GM23338 (cell line): ENCODE results near the gene ATP2A3. TPM values are rescaled to one million over a fixed set of nuclear protein-coding genes. Genes with fewer than 3 reads are reported as not detected.

Experiments used
- ATAC-seq: fragments of 200-7000 bp; cut with Tn5 transposase; 3 replicates; pipeline ENCODE4 v1.9.1; 2020
- DNase-seq: peaks from one replicate; pipeline ENCODE4 v3.0.0-alpha.2; 2015; ENCODE audit warnings: low spot score
- H2AFZ ChIP-seq: fragments of 200-600 bp; sonication (generic); 2 replicates; pipeline ENCODE4 v1.8.0; 2016; ENCODE audit warnings: antibody characterized with exemption, mild to moderate bottlenecking, moderate library complexity
- H3F3A ChIP-seq: fragments of 200-600 bp; sonication (generic); replicated peaks from 2 replicates; pipeline ENCODE4 v1.8.0; 2017; ENCODE audit warnings: antibody characterized with exemption, mixed run types, low read depth
- H3K27ac ChIP-seq: fragments of 200-600 bp; sonication (generic); 2 replicates; pipeline ENCODE4 v1.6.1; 2016; ENCODE audit warnings: low read depth
- H3K27me3 ChIP-seq: fragments of 200-600 bp; sonication (generic); 2 replicates; pipeline ENCODE4 v1.8.0; 2016; ENCODE audit warnings: mild to moderate bottlenecking, mixed run types, moderate library complexity; ENCODE audit not compliant: insufficient read depth
- H3K36me3 ChIP-seq: fragments of 200-600 bp; sonication (generic); 2 replicates; pipeline ENCODE4 v1.8.0; 2016; ENCODE audit warnings: mild to moderate bottlenecking; ENCODE audit not compliant: insufficient read depth
- H3K4me1 ChIP-seq: fragments of 200-600 bp; sonication (generic); 2 replicates; pipeline ENCODE4 v1.8.0; 2016; ENCODE audit warnings: mild to moderate bottlenecking, moderate library complexity; ENCODE audit not compliant: insufficient read depth
- H3K4me2 ChIP-seq: fragments of 200-600 bp; sonication (generic); 2 replicates; pipeline ENCODE4 v1.7.1; 2017; ENCODE audit warnings: mixed run types
- H3K4me3 ChIP-seq: fragments of 200-600 bp; sonication (generic); 2 replicates; pipeline ENCODE4 v1.6.1; 2016; ENCODE audit warnings: mixed run types
- H3K79me2 ChIP-seq: fragments of 200-600 bp; sonication (generic); replicated peaks from 2 replicates; pipeline ENCODE4 v1.8.0; 2017; ENCODE audit warnings: mild to moderate bottlenecking; ENCODE audit not compliant: insufficient read depth
- H3K9me2 ChIP-seq: fragments of 200-600 bp; sonication (generic); 2 replicates; pipeline ENCODE4 v1.8.0; 2017; ENCODE audit not compliant: insufficient read depth
- H4K20me1 ChIP-seq: fragments of 200-600 bp; sonication (generic); replicated peaks from 2 replicates; pipeline ENCODE4 v1.8.0; 2017; ENCODE audit warnings: mild to moderate bottlenecking; ENCODE audit not compliant: insufficient read depth
- H3K27ac Mint-ChIP-seq: 2 replicates; pipeline ENCODE4 v1.8.0; 2020; ENCODE audit warnings: inconsistent platforms, mild to moderate bottlenecking, moderate library complexity, mixed read lengths
- H3K27me3 Mint-ChIP-seq: 3 replicates; pipeline ENCODE4 v1.8.0; 2022; ENCODE audit warnings: low read depth, mild to moderate bottlenecking, moderate library complexity, mixed read lengths, inconsistent platforms; ENCODE audit not compliant: insufficient read depth, poor library complexity
- H3K36me3 Mint-ChIP-seq: 3 replicates; pipeline ENCODE4 v1.8.0; 2021; ENCODE audit warnings: low read depth, mild to moderate bottlenecking, inconsistent platforms, moderate library complexity, mixed read lengths
- H3K4me1 Mint-ChIP-seq: 3 replicates; pipeline ENCODE4 v1.8.0; 2020; ENCODE audit warnings: mild to moderate bottlenecking, inconsistent platforms, mixed read lengths
- H3K4me3 Mint-ChIP-seq: 3 replicates; pipeline ENCODE4 v1.8.0; 2021; ENCODE audit warnings: moderate library complexity, mild to moderate bottlenecking, inconsistent platforms, mixed read lengths
- H3K9me3 Mint-ChIP-seq: 3 replicates; pipeline ENCODE4 v1.8.0; 2020; ENCODE audit warnings: moderate library complexity, mild to moderate bottlenecking, inconsistent platforms, mixed read lengths
- CREB1 ChIP-seq: fragments of 250-450 bp; sonication (Bioruptor Pico); IDR thresholded peaks from 2 replicates; pipeline ENCODE4 v1.5.0; 2020; ENCODE audit warnings: low read depth, mild to moderate bottlenecking, moderate library complexity
- EZH2 ChIP-seq: fragments of 200-600 bp; sonication (generic); IDR thresholded peaks from one replicate; pipeline ENCODE4 v1.8.0; 2017; ENCODE audit warnings: antibody characterized with exemption, mild to moderate bottlenecking, low read depth; ENCODE audit not compliant: unreplicated experiment
- EZH2phosphoT487 ChIP-seq: fragments of 200-600 bp; sonication (generic); IDR thresholded peaks from one replicate; pipeline ENCODE4 v1.8.1; 2018; ENCODE audit warnings: antibody characterized with exemption; ENCODE audit not compliant: unreplicated experiment
- JUNB ChIP-seq: IDR thresholded peaks from one replicate; pipeline ENCODE4 v1.6.1; 2016; ENCODE audit warnings: antibody characterized with exemption; ENCODE audit not compliant: unreplicated experiment
- NANOG ChIP-seq: IDR thresholded peaks from 2 replicates; pipeline ENCODE4 v1.6.1; 2016; ENCODE audit warnings: antibody characterized with exemption, borderline replicate concordance
- POLR2AphosphoS5 ChIP-seq: IDR thresholded peaks from 2 replicates; pipeline ENCODE4 v1.6.1; 2016; ENCODE audit warnings: antibody characterized with exemption, low read depth
- REST ChIP-seq: IDR thresholded peaks from one replicate; pipeline ENCODE4 v1.6.1; 2018; ENCODE audit warnings: antibody characterized with exemption; ENCODE audit not compliant: unreplicated experiment
- STAT1 ChIP-seq: IDR thresholded peaks from one replicate; pipeline ENCODE4 v1.6.1; 2016; ENCODE audit warnings: antibody characterized with exemption; ENCODE audit not compliant: unreplicated experiment
- ZNF114 ChIP-seq: fragments of 250-450 bp; sonication (Bioruptor Pico); IDR thresholded peaks from 2 replicates; pipeline ENCODE4 v1.5.0; 2020; ENCODE audit warnings: mild to moderate bottlenecking, moderate library complexity
- ZNF331 ChIP-seq: fragments of 250-450 bp; sonication (Bioruptor Pico); IDR thresholded peaks from 2 replicates; pipeline ENCODE4 v1.5.0; 2020; ENCODE audit warnings: low read depth, mild to moderate bottlenecking, moderate library complexity
- polyA plus RNA-seq: library from polyadenylated mRNA; unstranded; fragments of >200 nt; fragmentation: Nextera tagmentation; extraction: Ambion mirVana; gene quantifications from 2 replicates; pipeline ENCODE4 v1.2.1, GENCODE V29; 2016
- total RNA-seq: library from RNA; depleted of rRNA; stranded (reverse); fragments of >200 nt; shearing (Covaris generic); gene quantifications from 2 replicates; pipeline ENCODE4 v1.2.3, GENCODE V29; 2014
- TF ChIP-seq, protein P1 (sequence below): IDR thresholded peaks from 2 replicates; pipeline ENCODE4 v1.6.1; 2016; ENCODE audit warnings: antibody characterized with exemption
- TF ChIP-seq, protein P2 (sequence below): fragments of 250-450 bp; sonication (Bioruptor Pico); IDR thresholded peaks from 2 replicates; pipeline ENCODE4 v1.5.0; 2020; ENCODE audit warnings: mild to moderate bottlenecking, moderate library complexity
- TF ChIP-seq, protein P3 (sequence below), 2 experiments: fragments of 200-600 bp in 1 of 2; sonication (generic) in 1 of 2; conservative IDR thresholded peaks; 2 replicates each; pipeline versions ENCODE4 v1.5.1 to v1.6.1; 2016 to 2017; ENCODE audit warnings: antibody characterized with exemption in 2 of 2, low read depth in 2 of 2, mild to moderate bottlenecking in 2 of 2, moderate library complexity in 1 of 2

ATP2A3 gene
- total and polyA plus RNA-seq, 2 experiments from 2014 or later: 9.6 to 35.2 TPM

DNA sequence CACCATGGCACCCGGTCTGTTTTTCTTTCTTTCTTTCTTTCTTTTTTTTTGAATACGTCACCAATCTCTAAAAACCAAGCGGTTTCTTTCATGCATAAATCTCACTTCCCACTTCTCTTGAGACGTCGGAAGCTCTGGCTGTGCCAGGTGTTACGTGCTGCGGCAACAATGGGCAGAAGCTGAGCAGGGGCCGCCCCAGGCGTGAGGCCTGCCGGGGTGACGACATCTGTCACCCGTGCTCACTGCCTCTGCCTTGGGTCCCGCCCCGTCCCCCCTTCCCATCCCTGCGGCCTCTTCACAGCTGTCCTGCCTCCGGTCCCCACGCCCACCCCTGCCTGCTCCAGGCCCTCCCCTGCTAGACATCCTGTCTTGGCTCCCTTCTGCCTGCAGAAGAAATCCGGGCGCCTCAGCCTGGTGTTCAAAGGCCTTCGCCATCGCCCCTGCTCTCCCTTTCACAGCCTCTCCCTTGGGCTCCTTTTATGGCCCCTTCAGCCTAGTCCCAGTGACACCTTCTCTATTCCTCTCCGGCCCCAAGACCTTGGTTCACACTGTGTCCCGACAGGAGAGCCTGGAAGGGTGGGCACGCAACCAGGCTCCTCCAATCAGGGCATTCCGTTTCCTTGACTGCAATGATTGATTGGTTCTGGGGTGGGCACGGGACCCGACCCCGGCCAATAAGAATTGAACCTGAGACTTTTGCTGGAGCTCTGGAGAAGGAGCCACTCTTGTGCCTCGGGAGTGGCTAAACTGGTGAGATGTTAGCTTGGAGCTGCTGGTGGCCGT, 52.8 kb downstream of the ATP2A3 start:
- TF ChIP-seq CREB1 (CRISPR knock-in tag) (no peak), ZNF331 (no peak), EZH2phosphoT487 (no peak), NANOG (no peak), EZH2 (no peak), REST (no peak), POLR2AphosphoS5 (no peak), STAT1 (no peak), JUNB (no peak), ZNF114 (CRISPR knock-in tag) (no peak)
- TF ChIP-seq, protein P1, sequence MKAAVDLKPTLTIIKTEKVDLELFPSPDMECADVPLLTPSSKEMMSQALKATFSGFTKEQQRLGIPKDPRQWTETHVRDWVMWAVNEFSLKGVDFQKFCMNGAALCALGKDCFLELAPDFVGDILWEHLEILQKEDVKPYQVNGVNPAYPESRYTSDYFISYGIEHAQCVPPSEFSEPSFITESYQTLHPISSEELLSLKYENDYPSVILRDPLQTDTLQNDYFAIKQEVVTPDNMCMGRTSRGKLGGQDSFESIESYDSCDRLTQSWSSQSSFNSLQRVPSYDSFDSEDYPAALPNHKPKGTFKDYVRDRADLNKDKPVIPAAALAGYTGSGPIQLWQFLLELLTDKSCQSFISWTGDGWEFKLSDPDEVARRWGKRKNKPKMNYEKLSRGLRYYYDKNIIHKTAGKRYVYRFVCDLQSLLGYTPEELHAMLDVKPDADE: no peak
- TF ChIP-seq, protein P2, sequence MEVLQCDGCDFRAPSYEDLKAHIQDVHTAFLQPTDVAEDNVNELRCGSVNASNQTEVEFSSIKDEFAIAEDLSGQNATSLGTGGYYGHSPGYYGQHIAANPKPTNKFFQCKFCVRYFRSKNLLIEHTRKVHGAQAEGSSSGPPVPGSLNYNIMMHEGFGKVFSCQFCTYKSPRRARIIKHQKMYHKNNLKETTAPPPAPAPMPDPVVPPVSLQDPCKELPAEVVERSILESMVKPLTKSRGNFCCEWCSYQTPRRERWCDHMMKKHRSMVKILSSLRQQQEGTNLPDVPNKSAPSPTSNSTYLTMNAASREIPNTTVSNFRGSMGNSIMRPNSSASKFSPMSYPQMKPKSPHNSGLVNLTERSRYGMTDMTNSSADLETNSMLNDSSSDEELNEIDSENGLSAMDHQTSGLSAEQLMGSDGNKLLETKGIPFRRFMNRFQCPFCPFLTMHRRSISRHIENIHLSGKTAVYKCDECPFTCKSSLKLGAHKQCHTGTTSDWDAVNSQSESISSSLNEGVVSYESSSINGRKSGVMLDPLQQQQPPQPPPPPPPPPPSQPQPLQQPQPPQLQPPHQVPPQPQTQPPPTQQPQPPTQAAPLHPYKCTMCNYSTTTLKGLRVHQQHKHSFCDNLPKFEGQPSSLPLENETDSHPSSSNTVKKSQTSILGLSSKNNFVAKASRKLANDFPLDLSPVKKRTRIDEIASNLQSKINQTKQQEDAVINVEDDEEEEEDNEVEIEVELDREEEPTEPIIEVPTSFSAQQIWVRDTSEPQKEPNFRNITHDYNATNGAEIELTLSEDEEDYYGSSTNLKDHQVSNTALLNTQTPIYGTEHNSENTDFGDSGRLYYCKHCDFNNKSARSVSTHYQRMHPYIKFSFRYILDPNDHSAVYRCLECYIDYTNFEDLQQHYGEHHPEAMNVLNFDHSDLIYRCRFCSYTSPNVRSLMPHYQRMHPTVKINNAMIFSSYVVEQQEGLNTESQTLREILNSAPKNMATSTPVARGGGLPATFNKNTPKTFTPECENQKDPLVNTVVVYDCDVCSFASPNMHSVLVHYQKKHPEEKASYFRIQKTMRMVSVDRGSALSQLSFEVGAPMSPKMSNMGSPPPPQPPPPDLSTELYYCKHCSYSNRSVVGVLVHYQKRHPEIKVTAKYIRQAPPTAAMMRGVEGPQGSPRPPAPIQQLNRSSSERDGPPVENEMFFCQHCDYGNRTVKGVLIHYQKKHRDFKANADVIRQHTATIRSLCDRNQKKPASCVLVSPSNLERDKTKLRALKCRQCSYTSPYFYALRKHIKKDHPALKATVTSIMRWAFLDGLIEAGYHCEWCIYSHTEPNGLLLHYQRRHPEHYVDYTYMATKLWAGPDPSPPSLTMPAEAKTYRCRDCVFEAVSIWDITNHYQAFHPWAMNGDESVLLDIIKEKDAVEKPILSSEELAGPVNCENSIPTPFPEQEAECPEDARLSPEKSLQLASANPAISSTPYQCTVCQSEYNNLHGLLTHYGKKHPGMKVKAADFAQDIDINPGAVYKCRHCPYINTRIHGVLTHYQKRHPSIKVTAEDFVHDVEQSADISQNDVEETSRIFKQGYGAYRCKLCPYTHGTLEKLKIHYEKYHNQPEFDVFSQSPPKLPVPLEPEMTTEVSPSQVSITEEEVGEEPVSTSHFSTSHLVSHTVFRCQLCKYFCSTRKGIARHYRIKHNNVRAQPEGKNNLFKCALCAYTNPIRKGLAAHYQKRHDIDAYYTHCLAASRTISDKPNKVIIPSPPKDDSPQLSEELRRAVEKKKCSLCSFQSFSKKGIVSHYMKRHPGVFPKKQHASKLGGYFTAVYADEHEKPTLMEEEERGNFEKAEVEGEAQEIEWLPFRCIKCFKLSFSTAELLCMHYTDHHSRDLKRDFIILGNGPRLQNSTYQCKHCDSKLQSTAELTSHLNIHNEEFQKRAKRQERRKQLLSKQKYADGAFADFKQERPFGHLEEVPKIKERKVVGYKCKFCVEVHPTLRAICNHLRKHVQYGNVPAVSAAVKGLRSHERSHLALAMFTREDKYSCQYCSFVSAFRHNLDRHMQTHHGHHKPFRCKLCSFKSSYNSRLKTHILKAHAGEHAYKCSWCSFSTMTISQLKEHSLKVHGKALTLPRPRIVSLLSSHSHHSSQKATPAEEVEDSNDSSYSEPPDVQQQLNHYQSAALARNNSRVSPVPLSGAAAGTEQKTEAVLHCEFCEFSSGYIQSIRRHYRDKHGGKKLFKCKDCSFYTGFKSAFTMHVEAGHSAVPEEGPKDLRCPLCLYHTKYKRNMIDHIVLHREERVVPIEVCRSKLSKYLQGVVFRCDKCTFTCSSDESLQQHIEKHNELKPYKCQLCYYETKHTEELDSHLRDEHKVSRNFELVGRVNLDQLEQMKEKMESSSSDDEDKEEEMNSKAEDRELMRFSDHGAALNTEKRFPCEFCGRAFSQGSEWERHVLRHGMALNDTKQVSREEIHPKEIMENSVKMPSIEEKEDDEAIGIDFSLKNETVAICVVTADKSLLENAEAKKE (CRISPR knock-in tag): no peak
- TF ChIP-seq, protein P3, sequence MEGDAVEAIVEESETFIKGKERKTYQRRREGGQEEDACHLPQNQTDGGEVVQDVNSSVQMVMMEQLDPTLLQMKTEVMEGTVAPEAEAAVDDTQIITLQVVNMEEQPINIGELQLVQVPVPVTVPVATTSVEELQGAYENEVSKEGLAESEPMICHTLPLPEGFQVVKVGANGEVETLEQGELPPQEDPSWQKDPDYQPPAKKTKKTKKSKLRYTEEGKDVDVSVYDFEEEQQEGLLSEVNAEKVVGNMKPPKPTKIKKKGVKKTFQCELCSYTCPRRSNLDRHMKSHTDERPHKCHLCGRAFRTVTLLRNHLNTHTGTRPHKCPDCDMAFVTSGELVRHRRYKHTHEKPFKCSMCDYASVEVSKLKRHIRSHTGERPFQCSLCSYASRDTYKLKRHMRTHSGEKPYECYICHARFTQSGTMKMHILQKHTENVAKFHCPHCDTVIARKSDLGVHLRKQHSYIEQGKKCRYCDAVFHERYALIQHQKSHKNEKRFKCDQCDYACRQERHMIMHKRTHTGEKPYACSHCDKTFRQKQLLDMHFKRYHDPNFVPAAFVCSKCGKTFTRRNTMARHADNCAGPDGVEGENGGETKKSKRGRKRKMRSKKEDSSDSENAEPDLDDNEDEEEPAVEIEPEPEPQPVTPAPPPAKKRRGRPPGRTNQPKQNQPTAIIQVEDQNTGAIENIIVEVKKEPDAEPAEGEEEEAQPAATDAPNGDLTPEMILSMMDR (conservative IDR thresholded peaks at IDR 0.05; ENCODE audit: low read depth in 2 of 2): no peak
- no peak overlapping the region for H3K27ac Mint-ChIP-seq
- no peak overlapping the region for H3K4me3 Mint-ChIP-seq
- no peaks in the 10 kb centered on the region; the same call in 1 of the 2 replicates for H3K4me1 ChIP-seq
- peaks cover 9% of the 10 kb centered on the region for H3K27me3 Mint-ChIP-seq
- DNase-seq (peak; percentile 55), ATAC-seq (peak; percentile 10; the same call in 1 of the 3 replicates)
- H3K4me2 ChIP-seq: no peak overlapping the region
- H3K79me2 ChIP-seq: no peaks in the 10 kb centered on the region
- H3K4me3 ChIP-seq: no peak overlapping the region
- H3K4me1 Mint-ChIP-seq: peaks cover 7% of the 10 kb centered on the region; the same call in 2 of the 3 replicates
- H3K27me3 ChIP-seq: no peaks in the 10 kb centered on the region
- H3K27ac ChIP-seq: no peak overlapping the region
- H3K9me2 ChIP-seq: no peaks in the 10 kb centered on the region
- H2AFZ ChIP-seq: peak overlapping the region; percentile 65; the same call in 1 of the 2 replicates
- H4K20me1 ChIP-seq: no peaks in the 10 kb centered on the region
- no peaks in the 10 kb centered on the region for H3F3A ChIP-seq
- H3K36me3 Mint-ChIP-seq: no peaks in the 10 kb centered on the region
- no peaks in the 10 kb centered on the region for H3K36me3 ChIP-seq
- H3K9me3 Mint-ChIP-seq: no peaks in the 10 kb centered on the region
